GM12864 (cell line): ENCODE data around the gene TRMT2B.
A peak's percentile ranks its signal among the peaks of the same experiment; 100 is the strongest.
"Not testable (repeated sequence)": the region's sequence is repeated elsewhere in the genome, so short reads cannot be mapped to it uniquely, and the experiment has no call there.

ENCODE experiments used
- DNase-seq: peaks from one replicate; pipeline ENCODE4 v3.0.0-alpha.2; 2011; ENCODE audit warnings: low read depth
- H3K4me3 ChIP-seq: 2 replicates; pipeline ENCODE4 v1.5.1; 2011; ENCODE audit warnings: mild to moderate bottlenecking, low read depth, low read length, control low read depth
- TF ChIP-seq, protein P1 (sequence below): IDR thresholded peaks from 2 replicates; pipeline ENCODE4 v1.5.1; 2011; ENCODE audit warnings: low read depth, mild to moderate bottlenecking, moderate library complexity, low read length, control low read depth, inconsistent platforms; ENCODE audit errors: missing control alignments

The TRMT2B gene

DNA sequence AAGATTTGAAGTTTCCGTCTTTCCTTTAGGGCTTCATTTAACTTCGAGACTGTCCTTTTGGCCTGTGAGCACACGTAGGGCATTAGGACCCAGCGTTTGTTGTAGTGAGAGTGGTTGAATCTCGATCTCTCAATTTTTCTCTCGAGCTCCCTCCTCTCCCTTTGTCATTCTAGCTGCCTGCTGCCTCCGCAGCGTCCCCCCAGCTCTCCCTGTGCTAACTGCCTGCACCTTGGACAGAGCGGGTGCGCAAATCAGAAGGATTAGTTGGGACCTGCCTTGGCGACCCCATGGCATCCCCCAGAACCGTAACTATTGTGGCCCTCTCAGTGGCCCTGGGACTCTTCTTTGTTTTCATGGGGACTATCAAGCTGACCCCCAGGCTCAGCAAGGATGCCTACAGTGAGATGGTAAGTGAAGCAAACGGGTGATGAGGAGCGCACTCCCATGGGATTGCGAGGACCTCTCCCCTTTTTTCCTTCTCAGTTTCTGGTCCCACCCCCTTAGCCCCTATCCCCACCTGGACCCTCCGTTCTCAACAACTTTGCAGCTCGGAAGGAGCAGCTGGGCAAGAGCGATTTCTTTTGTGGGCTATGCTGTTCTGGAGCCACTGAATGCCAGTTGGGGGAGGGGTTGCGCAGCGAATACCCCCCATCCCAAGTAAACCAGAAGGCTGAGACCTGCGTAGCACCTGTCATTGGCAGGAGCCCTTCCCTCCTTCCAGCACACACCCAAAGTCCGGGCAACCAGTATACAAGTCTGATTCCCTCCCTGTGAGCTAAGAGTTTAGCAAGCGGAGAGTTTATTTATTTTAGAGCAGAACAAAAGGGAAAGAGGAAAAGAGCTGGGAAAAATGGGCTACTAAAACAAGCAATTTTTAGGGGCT lies 27.0 kb upstream of the TRMT2B start, which contains the start of gene TMEM35A:
Gene TMEM35A (plus strand): TSS at position 164 of the 883 bp plus-strand sequence. CDS start 124 bp downstream, at position 288.
- TF ChIP-seq, protein P1, sequence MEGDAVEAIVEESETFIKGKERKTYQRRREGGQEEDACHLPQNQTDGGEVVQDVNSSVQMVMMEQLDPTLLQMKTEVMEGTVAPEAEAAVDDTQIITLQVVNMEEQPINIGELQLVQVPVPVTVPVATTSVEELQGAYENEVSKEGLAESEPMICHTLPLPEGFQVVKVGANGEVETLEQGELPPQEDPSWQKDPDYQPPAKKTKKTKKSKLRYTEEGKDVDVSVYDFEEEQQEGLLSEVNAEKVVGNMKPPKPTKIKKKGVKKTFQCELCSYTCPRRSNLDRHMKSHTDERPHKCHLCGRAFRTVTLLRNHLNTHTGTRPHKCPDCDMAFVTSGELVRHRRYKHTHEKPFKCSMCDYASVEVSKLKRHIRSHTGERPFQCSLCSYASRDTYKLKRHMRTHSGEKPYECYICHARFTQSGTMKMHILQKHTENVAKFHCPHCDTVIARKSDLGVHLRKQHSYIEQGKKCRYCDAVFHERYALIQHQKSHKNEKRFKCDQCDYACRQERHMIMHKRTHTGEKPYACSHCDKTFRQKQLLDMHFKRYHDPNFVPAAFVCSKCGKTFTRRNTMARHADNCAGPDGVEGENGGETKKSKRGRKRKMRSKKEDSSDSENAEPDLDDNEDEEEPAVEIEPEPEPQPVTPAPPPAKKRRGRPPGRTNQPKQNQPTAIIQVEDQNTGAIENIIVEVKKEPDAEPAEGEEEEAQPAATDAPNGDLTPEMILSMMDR = no peak
- DNase-seq = no peak
- no peak within 1 kb of the TSS for H3K4me3 ChIP-seq

DNA sequence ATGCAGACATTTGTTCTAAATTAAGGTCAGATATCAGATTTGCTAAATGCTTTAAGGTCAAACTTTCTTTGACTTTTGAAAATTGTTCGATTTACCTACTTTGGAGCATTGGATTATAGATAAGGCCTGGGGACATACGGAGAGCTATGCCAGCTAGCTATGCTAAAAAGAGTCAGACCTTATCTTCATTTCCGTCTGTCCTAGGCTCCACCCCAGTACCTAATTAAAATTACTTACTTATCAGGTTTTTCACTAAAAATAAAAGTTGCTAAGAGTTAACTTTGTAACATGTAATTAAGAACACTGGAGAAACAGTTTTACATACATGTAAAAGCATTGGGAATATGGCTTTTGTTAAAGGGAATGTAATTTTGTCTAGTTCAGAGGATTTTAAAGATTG lies 19.7 kb upstream of the TRMT2B start:
- no peak for DNase-seq
- TF ChIP-seq, protein P1 = no peak
- H3K4me3 ChIP-seq = no peak overlapping the region

DNA sequence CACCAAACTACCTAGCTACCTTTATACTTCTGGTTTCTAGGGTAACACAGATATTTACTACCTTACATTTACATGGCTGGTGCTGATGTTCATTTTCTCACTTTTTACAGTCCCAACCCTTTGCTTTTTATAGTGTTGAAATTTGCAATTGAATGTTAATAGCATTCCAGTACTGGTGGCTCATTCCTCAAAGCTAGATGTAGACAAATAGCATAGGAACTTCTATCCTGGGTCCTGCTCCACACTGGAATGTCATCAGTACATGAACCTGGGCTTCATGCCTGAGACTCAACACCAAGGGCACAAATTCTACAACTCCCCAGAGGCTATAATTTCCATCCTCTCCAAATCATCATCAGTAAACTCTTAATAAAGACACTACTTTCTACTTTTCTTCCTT lies 10.3 kb upstream of the TRMT2B start:
- TF ChIP-seq, protein P1 = no peak
- H3K4me3 ChIP-seq = no peak overlapping the region
- no peak for DNase-seq

DNA sequence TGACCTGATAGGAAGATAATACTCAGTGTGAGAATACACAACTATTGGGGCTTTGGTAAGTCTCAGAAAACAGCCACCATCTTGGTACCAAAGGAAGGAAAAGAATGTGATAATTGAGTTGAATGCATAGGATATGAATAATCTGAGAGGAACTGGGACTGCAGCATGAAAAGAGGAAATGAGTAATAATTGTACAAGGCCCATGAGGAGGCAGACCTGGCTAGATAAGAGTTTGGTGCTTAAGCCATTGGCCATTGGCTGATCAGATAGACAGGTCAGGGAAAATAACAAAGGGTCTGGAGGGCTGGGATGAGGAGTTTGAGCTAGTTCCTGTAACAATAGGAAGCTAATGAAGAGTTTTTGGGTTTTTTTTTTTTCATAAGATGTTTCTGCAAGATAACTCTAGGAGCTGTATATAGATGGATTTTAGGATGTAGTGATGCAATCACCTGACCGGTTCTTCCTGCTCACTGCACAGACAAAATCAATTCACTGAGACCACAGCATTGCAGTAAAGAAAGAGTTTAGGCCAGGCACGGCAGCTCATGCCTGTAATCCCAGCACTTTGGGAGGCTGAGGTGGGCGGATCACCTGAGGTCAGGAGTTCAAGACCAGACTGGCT lies 5.3 kb upstream of the TRMT2B start:
- DNase-seq = no peak
- TF ChIP-seq, protein P1 = no peak
- H3K4me3 ChIP-seq = no peak overlapping the region

DNA sequence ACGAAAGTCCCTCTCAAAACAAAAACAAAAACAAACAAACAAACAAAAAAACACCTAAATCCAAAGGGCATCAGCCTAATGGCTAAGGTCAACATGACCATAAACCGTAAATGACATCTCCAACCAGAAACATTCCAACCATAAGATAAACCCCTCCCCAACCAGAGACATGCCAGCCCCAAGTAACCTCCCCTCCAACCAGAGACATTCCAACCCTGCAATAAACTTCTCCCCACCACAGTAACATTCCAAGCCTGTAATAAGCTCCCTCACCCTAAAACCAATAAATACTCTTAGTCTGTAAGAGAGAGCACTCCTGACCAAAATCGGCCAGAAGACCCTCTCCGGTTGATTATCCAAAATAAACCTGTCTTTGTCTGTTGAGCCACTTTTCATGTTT lies 4.6 kb upstream of the TRMT2B start:
- H3K4me3 ChIP-seq, DNase-seq: not testable (repeated sequence)

DNA sequence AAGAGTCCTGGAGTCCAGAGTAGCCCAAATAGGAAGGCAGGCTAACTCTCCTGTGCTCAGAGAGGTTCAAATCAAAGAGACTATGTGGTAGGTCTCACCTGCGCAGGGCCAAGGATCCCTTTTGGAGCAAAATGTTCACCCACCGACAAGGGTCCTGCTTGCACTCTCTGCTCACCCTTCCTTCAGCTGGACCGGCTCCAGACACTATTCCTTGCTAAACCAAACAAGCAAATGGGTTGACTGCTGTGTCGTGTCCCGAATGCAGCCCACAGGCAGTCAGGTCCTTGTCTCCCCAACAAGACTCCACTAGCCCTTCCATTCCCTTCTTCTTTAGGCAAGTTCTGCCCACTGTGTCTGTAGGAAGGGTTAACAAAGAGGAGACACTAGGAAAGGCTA lies 760 bp downstream of the TRMT2B start:
- TF ChIP-seq, protein P1 = no peak
- H3K4me3 ChIP-seq = peak overlapping the region; percentile 87
- no peak for DNase-seq

DNA sequence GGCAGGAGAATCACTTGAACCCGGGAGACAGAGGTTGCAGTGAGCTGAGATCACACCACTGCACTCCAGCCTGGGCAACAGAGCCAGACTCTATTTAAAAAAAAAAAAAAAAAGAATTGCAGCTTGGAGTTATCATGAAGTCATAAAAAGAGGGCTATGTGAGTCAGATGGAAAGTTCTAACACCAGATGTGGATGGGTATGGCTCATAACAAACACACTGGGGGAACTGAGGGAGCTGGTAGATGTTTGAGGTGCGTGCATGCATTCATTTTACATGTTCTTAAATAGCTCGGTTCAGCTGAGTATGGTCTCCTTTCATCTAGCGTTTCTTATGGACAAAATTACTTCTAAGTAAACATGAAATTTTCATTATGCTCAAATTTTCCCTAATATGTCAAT lies 11.7 kb downstream of the TRMT2B start:
- TF ChIP-seq, protein P1 = no peak
- DNase-seq = no peak
- no peak overlapping the region for H3K4me3 ChIP-seq
